ENCODE data around the gene DVL2.

DNA sequence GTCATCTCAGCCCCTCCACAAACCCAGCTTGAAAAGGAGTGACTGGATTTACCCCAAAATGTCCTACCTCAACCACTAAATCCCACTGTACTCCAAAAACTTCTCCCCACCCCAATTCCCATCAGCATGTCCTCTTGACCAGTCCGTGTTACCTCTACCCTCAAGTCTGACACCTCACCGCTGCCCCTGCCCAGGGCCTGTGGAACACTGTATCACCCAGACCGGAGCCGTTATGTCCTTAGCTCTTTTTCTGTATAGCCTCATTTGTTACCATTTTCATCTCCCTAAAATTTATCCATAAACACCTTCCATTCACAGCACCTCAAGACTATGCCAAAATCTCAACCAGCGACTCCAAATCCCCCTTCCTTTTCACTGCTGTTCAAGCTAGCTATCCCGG, 2.5 kb upstream of the DVL2 start:
- TF ChIP-seq BACH2 (CRISPR knock-in tag; IDR thresholded peaks at IDR 0.05; ENCODE audit: borderline replicate concordance) (no peak), CREB5 (CRISPR knock-in tag; IDR thresholded peaks at IDR 0.05; ENCODE audit: low read depth) (no peak)
- TF ChIP-seq, protein P1, sequence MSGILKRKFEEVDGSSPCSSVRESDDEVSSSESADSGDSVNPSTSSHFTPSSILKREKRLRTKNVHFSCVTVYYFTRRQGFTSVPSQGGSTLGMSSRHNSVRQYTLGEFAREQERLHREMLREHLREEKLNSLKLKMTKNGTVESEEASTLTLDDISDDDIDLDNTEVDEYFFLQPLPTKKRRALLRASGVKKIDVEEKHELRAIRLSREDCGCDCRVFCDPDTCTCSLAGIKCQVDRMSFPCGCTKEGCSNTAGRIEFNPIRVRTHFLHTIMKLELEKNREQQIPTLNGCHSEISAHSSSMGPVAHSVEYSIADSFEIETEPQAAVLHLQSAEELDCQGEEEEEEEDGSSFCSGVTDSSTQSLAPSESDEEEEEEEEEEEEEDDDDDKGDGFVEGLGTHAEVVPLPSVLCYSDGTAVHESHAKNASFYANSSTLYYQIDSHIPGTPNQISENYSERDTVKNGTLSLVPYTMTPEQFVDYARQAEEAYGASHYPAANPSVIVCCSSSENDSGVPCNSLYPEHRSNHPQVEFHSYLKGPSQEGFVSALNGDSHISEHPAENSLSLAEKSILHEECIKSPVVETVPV (CRISPR knock-in tag; IDR thresholded peaks at IDR 0.05): no peak
